CD4-positive, alpha-beta T cell treated with Interferon gamma for 1 hour (primary cell): ENCODE measurements around the gene PTBP1.
A peak's percentile ranks its signal among the peaks of the same experiment; 100 is the strongest.

Source experiments
- DNase-seq: peaks from one replicate; pipeline ENCODE4 v3.0.0-alpha.2; 2020

Gene PTBP1

DNA sequence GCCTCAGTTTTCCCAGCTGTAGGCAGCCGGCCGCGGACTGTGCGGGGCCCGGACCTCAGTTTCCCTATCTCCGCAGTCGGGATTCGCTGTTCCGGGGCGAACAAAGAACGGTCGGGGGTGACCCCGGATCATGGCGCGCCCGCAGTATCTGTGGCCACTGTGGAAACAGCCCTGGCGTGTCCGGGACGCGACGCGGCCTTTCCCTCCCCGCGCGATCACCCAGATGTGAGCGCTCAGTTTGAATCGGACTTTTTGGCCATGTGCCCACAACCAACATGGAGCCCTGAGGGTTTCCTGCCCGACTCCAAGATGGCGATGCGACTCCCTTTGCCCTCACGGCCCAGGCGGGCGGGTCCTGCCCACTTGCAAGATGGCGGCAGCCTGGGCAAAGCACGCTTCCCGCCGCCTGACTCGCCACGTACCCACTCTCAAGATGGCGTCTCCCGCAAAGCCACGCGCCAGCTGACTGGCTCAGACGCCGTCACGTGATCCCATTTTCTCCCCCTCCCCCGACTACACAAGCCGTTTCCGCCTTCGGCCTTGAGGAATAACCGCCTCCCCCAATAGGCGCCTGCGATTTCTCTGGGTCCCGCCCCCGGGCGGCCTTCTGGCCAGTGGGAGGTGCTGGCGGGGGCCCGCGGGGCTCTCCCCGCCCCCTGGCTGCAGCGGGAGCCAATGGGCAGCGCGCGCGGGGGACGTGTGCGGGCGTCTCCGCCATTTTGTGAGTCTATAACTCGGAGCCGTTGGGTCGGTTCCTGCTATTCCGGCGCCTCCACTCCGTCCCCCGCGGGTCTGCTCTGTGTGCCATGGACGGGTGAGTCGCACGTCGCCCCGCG lies at the start of gene PTBP1:
Gene PTBP1, plus strand, starts transcription at position 761 of the 836 bp plus-strand sequence. Its CDS starts 46 bp downstream, at position 807.
- DNase-seq = peak; percentile 100

DNA sequence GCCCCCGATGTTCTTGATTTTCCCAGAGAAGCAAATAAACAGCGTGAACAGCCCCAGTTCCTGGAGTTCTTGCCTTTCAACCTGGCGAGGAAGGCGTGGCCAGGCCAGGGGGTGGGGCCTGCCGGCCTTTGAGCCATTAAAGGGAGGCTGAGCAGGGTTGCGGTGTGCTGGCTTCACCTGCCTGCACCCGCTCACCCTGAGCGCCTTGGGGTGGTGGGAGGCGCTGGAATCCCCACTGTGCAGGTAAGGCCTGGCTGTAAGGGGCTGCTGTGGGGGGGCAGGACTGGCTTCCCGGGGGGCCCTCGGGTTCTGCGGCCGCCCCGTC lies 49.0 kb upstream of the PTBP1 start:
- DNase-seq = no peak

DNA sequence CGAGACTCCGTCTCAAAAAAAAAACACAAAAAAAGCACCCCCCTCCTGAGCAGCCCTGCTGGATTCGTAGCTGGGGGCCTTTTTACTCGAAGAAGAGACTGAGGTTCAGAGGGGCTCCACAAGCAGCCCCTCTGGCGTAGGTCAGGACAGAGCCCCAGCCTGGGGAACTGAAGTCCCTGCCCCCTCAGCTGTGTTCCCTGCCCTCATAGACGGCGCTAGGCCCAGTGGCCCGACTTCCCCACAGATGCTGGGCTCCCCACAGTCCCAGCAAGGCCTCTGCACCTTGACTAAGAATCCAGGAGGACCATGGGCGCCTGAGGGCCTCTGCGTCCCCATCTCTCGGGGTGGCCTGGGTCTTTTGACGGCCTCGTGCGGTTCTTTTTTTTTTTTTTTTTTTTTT lies 47.4 kb upstream of the PTBP1 start:
- DNase-seq = no peak

DNA sequence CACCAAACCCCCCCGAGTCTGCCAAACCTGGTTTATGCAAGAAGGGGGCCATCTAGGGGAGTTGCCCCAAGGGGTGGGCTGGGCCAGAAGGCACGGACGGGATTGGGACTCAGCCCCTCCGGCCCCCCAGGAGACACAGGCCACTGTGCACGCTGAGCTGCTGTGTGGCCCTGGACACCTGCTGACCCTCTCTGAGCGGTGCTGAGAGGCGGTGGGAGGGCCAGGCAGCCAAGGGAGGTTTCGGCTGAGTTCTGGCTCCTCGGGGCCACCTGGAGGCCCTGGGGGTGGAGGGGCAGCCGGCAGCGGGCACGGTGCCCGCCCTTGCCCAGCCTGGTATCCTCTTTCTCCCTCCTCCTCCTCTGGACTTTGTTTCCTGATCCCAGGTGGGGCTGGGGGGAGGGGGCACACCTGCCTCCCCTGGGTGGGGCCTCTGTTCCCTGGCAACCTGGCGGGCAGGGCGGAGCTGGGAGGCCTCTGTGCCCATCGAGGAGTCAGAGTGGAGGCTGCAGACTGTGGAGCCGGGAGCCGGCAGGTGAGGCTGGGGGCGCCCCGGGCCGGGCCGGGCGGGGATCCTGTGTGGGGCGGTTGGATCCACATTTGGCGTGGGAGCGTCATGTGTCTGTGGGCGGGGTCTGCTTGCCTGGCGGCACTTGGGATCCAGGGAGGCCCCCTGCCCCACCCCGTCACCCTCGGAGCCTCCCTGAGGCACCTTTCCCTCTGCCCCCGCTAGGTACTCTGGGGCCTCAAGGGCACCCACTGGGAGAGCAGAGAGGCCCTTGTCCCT lies 46.4 kb upstream of the PTBP1 start, which contains the start of gene MISP:
Gene MISP, plus strand, starts transcription at position 473 of the 784 bp plus-strand sequence. CDS start 5,835 bp downstream, outside the sequence.
- no peak for DNase-seq

DNA sequence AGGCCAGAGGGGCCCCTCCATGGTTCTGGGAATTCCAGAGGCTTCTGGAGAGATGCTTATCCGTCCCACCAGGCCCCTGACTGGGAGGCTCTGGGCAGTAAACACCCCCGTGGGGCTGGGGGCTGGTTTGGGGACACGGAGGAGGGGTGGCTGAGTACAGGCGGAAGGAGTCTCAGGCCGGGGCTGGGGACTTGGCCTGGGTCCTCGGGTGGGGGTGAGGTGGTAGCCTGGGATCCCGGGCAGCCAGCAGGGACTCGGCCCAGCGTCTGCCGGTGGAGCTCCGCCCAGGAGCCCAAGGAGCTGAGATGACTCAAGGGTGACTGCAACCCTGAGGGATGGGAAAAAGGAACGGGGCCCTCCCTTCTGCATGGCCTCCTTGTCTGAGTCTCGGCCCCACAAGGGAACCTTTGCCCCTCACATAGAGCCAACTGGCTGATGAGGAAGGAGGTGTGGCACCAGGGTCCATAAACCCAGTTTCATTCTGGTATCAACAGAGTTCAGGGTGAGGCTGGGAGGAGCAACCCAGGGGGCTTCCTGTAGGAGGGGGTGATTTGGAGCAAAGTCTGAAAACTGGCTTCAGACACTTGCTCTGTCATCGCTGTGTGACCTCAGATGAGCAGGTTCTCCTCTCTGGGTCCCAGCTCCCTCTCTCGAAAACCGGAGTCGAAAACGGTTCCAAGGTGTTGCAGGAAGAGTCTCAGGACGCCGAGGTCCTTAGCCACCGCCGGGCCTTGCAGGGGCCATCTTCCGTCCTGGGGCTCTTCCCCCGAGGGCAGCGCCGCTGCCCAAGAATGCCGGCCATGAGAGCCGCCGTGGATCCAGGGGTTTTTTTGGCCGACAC lies 45.5 kb upstream of the PTBP1 start:
- no peak for DNase-seq

DNA sequence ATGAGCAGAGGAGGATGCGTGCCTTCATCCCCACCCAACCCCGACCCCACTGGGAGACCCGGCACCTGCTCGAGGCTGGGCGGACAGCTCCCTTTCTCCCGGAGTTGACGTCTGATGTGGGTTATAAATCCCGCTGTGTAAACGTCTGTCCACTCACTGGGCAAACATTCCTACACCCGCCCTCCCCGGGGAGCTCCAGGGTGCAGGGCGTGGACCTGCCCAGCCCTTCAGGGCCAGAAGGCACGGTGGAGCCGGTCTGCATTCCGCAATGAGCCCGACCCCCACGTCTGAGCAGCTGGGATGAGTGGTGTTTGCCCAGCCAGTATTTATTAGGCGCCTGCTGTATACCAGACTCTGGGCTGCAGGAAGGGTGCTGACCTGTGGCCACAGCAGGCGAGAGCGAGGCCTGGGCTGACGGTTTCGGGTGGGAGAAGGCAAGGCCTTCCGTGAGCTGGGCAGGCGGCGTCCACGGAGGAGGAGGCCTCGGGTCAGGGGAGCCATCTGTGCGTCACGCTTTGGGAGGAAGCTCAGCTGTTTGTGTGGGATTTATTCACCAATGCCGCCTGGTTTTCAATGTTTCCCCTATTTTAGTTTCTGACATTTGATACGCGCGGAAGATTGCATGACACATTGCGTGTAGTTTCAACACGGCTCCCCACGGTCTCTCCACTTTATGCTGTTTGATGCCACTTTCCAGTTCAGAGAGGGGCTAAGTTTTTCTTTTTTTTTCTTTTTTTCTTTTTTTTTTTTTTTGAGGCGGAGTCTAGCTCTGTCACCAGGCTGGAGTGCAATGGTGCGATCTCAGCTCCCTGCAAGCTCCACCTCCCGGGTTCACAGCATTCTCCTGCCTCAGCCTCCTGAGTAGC lies 44.4 kb upstream of the PTBP1 start:
- DNase-seq = peak; percentile 40

DNA sequence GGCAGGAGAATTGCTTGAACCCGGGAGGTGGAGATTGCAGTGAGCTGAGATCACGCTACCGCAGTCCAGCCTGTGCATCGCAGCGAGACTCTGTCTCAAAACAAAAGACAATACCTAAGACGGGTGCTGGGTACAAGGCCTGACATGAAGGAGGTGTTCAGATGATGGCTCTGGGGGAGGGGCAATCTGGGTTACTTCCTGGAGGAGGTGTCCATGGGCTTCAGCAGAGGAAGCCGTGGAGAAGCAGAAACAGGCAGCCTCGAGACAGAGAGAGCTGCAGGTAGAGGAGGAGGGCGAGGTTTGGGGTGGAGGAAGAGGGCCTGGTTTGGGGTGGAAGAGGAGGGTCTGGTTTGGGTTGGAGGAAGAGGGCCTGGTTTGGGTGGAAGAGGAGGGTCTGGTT lies 42.7 kb upstream of the PTBP1 start:
- DNase-seq = no peak

DNA sequence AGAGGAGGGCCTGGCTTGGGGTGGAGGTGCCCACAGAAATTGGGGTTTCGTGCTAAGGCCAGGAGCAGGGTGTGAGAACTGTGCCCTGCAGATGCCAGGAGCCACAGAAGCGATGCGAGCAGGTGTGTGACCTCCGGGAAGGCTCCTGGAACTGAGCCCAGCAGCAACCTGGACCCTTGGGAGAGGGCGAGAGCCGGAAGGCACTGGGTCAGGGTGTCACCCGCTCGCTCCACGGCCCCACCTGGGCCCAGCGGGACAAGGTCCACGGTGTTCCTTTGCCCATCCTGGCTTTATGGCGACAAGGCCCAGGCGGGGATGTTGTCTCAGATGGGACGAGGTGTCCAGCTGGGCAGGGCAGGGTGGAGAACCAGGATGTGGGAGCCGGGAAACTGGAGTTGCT lies 42.2 kb upstream of the PTBP1 start:
- no peak for DNase-seq

DNA sequence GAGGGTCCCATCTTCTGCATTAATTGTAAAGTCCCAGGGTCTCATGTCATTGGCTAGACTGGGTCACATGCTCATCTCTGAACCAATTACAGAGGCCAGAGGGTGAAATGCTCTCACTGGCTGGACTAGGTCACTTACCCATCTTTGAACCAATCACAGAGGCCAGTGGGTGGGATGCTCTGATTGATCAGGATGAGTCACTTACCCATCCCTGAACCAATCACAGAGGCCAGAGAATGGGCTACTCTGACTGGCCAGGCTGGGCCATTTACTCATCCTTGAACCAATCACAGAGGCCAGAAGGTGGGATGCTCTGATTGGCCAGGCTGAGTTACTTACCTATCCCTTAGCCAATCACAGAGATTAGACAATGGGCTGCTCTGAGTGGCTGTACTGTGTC lies 41.0 kb upstream of the PTBP1 start:
- DNase-seq = no peak

DNA sequence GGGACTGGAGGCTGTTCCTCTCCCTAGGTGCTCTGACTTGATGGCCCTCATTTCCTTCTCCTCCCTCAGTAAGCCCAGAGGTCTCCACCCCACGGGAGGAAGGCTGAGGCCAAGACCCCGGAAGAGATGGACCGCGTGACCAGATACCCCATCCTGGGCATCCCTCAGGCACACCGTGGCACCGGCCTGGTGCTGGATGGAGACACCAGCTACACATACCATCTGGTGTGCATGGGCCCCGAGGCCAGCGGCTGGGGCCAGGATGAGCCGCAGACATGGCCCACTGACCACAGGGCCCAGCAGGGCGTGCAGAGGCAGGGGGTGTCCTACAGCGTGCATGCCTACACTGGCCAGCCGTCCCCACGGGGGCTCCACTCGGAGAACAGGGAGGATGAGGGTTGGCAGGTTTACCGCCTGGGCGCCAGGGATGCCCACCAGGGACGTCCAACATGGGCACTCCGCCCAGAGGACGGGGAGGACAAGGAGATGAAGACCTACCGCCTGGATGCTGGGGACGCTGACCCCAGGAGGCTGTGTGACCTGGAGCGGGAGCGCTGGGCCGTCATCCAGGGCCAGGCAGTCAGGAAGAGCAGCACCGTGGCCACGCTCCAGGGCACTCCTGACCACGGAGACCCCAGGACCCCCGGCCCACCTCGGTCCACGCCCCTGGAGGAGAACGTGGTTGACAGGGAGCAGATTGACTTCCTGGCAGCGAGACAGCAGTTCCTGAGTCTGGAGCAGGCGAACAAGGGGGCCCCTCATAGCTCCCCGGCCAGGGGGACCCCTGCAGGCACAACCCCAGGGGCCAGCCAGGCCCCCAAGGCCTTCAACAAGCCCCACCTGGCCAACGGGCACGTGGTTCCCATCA lies 40.2 kb upstream of the PTBP1 start:
- DNase-seq = no peak

DNA sequence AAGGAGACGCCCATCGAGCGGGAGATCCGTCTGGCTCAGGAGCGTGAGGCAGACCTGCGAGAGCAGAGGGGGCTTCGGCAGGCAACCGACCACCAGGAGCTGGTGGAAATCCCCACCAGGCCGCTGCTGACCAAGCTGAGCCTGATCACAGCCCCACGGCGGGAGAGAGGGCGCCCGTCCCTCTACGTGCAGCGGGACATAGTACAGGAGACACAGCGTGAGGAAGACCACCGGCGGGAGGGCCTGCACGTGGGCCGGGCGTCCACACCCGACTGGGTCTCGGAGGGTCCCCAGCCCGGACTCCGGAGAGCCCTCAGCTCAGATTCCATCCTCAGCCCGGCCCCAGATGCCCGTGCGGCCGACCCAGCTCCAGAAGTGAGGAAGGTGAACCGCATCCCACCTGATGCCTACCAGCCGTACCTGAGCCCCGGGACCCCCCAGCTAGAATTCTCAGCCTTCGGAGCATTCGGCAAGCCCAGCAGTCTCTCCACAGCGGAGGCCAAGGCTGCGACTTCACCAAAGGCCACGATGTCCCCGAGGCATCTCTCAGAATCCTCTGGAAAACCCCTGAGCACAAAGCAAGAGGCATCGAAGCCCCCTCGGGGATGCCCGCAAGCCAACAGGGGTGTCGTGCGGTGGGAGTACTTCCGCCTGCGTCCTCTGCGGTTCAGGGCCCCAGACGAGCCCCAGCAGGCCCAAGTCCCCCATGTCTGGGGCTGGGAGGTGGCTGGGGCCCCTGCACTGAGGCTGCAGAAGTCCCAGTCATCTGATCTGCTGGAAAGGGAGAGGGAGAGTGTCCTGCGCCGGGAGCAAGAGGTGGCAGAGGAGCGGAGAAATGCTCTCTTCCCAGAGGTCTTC lies 39.2 kb upstream of the PTBP1 start:
- DNase-seq = no peak

DNA sequence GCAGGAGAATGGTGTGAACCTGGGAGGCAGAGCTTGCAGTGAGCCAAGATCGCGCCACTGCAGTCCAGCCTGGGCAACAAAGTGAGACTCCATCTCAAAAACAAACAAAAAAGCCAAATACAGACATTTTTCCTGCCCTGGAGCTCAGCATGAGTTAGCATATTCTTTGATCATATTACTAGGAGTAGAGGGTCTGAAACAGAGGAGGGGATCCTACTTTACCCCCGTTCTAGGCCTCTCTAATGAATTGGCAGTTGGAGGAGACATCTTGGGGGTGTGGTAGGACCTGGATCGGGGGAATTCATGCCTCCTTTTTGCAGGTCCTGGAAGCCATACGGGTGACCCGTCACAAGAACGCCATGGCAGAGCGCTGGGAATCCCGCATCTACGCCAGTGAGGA lies 34.1 kb upstream of the PTBP1 start:
- DNase-seq = no peak

DNA sequence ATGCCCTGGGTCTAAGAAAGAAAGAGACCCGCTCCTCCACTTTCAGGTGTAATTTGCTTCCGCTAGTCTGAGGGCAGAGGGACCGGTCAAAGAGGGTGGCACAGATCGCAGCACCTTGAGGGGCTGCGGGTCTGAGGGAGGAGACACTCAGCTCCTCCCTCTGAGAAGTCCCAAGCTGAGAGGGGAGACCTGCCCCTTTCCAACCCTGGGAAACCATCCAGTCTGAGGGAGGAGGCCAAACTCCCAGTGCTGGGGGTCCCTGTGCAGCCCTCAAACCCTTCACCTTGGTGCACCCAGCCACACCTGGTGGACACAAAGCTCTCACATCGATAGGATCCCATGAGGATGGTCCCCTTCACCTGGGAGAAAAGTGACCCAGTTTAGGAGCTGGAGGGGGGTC lies 33.4 kb upstream of the PTBP1 start:
- no peak for DNase-seq

DNA sequence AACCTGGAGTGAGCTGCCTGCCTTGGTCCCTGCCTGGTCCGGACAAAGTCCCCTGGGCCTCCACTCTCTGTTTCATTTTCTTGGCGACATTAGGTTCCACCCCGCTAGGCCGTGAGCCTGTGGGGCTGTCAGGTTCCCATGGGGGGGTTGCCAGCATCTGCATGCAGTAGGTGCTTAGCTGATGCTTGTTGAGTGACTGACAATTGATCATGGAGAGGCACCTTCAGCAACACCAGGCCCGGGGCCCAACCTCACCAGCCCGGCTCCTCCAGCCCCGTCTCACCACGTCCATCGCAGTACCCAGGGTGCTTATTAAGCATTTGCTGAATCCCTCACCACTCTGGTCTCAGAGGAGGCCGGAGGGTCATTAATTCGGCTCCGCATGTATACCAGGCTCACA lies 33.0 kb upstream of the PTBP1 start:
- DNase-seq = no peak

DNA sequence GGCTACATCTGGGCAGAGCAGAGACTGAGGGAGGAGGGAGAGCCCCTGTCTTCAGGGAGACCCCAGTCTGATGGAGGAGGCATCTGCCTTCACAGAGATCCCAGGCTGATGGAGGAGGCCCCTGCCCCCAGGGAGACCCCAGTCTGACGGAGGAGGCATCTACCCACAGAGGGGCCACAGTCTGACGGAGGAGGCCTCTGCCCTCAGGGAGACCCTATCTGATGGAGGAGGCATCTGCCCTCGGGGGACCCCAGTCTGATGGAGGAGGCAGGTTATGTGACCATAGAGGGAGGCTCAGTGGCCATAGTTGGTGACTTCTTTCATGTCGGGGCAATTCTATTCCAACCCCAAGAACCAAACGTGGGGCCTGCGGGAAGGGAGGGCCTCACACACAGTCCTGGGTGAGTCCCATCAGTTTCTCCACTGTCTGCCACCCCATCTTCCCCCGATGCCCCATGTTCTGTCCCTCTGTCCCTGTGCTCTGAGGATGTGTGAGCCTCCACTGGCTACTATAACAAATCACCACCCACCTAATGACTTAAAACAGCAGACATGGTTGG lies 32.0 kb upstream of the PTBP1 start:
- DNase-seq = no peak

DNA sequence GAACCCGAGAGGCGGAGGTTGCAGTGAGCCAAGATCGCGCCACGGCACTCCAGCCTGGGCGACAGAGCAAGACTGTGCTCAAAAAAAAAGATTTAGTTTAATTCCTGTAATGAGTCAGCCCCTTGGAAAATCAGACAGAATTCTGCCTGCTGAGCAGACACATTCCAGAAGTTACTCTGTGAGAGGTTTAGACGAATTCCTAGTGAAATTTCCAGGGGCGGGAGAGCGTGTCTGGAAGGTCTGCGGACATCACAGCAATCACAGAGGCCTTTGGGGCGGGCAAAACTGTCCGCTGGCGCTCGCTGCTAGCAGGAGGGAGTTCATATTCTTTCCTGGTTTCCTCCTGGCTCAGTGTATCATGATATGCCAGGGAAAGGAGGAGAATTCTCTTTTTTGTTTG lies 28.8 kb upstream of the PTBP1 start:
- no peak for DNase-seq

DNA sequence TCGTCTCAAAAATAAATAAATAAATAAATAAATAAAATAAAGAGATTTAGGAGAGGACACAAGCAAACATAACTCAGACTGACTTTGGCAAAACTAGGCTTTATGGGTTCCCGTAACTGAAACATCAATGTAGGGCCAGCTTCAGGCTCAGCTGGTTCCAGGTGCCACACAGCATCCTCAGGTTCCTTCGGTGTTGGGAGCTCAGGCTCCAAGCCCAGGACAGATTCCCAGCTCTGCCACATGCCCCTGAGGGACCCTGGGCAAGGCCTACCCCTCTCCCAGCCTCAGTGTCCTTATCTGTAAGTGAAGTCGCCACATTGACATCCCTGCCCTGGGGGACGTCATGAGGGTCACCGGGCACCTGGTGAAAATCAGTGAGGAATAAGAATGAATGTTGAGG lies 27.6 kb upstream of the PTBP1 start:
- DNase-seq = no peak

DNA sequence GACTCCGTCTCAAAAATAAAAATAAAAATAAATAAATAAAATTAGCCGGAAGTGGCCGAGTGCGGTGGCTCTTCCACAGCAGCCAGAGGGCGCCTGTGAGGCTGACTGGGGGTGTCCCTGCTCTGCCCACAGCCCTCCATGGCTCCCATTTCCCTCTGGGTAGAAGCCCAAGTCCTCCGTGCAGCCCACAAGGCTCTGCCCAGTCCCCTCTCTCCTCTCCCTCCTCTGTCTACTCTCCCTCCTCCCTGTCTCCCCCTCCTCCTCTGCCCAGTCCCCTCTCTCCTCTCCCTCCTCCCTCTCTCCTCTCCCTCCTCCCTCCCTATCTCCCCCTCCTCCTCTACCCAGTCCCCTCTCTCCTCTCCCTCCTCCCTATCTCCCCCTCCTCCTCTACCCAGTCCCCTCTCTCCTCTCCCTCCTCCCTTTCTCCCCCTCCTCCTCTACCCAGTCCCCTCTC lies 25.9 kb upstream of the PTBP1 start:
- peak; percentile 25 for DNase-seq

DNA sequence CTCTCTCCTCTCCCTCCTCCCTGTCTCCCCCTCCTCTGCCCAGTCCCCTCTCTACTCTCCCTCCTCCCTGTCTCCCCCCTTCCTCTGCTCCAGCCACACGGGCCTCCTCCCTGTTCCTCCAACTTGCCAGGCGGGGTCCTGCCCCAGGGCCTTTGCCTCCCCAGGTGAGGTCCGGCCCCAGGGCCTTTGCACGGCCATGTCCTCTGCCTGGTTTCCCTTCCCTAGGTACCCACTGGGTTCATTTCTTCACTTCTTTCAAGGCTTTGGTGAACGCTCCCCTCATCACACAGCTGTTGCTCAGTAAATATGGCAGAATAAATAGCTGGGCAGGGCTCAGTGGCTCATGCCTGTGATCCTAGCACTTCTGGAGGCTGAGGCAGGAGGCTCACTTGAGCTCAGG lies 25.2 kb upstream of the PTBP1 start:
- no peak for DNase-seq
